ENCODE data around the gene ME1.

- no peak for TF ChIP-seq CTCF (IDR thresholded peaks at IDR 0.05)
- no peak for TF ChIP-seq POLR2A (IDR thresholded peaks at IDR 0.05)
Measured at GRCh38 chr6:83199863-83200225, 231.0 kb downstream of the ME1 start.

Data from vagina (tissue), 2 donors.